DMS 273 treated with DMSO at 0.1 percent for 48 hours (cell line): ENCODE results near the gene GABRD.
"Not testable (repeated sequence)": the region's sequence is repeated elsewhere in the genome, so short reads cannot be mapped to it uniquely, and the experiment has no call there.

Experiments used
- DNase-seq: peaks from one replicate; lab custom pipeline; 2025; lab: John Stamatoyannopoulos, UW

The GABRD gene

GRCh38 chr1:2019172-2019543, at the start of gene GABRD:
Gene GABRD (plus strand): TSS chr1:2019345. CDS start chr1:2019424, 79 bp downstream.
- no peak for DNase-seq

- no peak for DNase-seq
Observed at GRCh38 chr1:1969505-1969900, 49.6 kb upstream of the GABRD start.

GRCh38 chr1:1969953-1970716, 49.0 kb upstream of the GABRD start:
- DNase-seq, result no peak

GRCh38 chr1:1971017-1971416, 48.1 kb upstream of the GABRD start:
- no peak for DNase-seq

GRCh38 chr1:1971688-1972087, 47.5 kb upstream of the GABRD start:
- no peak for DNase-seq

GRCh38 chr1:1972976-1973715, 46.0 kb upstream of the GABRD start:
- no peak for DNase-seq

GRCh38 chr1:1973716-1974642, 45.2 kb upstream of the GABRD start:
- DNase-seq, result no peak

GRCh38 chr1:1974834-1975233, 44.3 kb upstream of the GABRD start:
- DNase-seq, result no peak

GRCh38 chr1:1975535-1975934, 43.6 kb upstream of the GABRD start:
- no peak for DNase-seq

GRCh38 chr1:1976031-1976430, 43.1 kb upstream of the GABRD start:
- DNase-seq, result no peak

- no peak for DNase-seq
Observed at GRCh38 chr1:1978108-1978507, 41.0 kb upstream of the GABRD start.

GRCh38 chr1:1978690-1979481, 40.3 kb upstream of the GABRD start:
- not testable (repeated sequence) for DNase-seq

GRCh38 chr1:1979482-1980165, 39.5 kb upstream of the GABRD start:
- no peak for DNase-seq

- no peak for DNase-seq
Observed at GRCh38 chr1:1980467-1981141, 38.5 kb upstream of the GABRD start.

GRCh38 chr1:1981142-1981500, 38.0 kb upstream of the GABRD start:
- DNase-seq, result no peak

GRCh38 chr1:1981631-1982327, 37.4 kb upstream of the GABRD start:
- not testable (repeated sequence) for DNase-seq

GRCh38 chr1:1982379-1983232, 36.5 kb upstream of the GABRD start:
- DNase-seq, result no peak

- no peak for DNase-seq
Observed at GRCh38 chr1:1984560-1985070, 34.5 kb upstream of the GABRD start.
